SK-N-SH (cell line): ENCODE results near the gene SLFN14. TPM values are rescaled to one million over a fixed set of nuclear protein-coding genes. Genes with fewer than 3 reads are reported as not detected.
"Not testable (repeated sequence)": the region's sequence is repeated elsewhere in the genome, so short reads cannot be mapped to it uniquely, and the experiment has no call there.

Experiments
- CTCF ChIA-PET: fragments of 300-600, 350-600 bp; formaldehyde crosslinking; extraction: SDS; loops from one replicate; lab custom pipeline; 2021; lab: Yijun Ruan, JAX
- POLR2A ChIA-PET: fragments of 350-600 bp; sonication (Branson Sonifier 250); formaldehyde crosslinking; extraction: SDS; loops from one replicate; lab custom pipeline; 2020; ENCODE audit warnings: antibody characterized with exemption, inconsistent platforms; lab: Yijun Ruan, JAX
- DNase-seq: peaks from one replicate; pipeline ENCODE4 v3.0.0; 2012
- H2AFZ ChIP-seq: fragments of 200-600 bp; sonication (generic); 2 replicates; pipeline ENCODE4 v1.8.1; 2016; ENCODE audit warnings: antibody characterized with exemption, mild to moderate bottlenecking, low read depth
- H3F3A ChIP-seq: fragments of 200-600 bp; sonication (generic); replicated peaks from 2 replicates; pipeline ENCODE3; 2016; ENCODE audit warnings: antibody characterized with exemption, mild to moderate bottlenecking; ENCODE audit not compliant: insufficient read depth
- H3K27ac ChIP-seq, 2 experiments: fragments of 200-500 bp in 1 of 2; fragments of 200-600 bp in 1 of 2; sonication (Bioruptor generic) in 1 of 2; sonication (generic), shearing (Covaris generic) in 1 of 2; 2 replicates each; pipeline versions ENCODE4 v1.5.1 to v1.6.1; 2014 to 2016; ENCODE audit warnings: low read depth in 2 of 2, inconsistent platforms in 1 of 2, low read length in 1 of 2, mild to moderate bottlenecking in 1 of 2, mixed read lengths in 1 of 2
- H3K27me3 ChIP-seq: fragments of 200-600 bp; sonication (generic), shearing (Covaris generic); 2 replicates; pipeline ENCODE4 v1.6.1; 2016; ENCODE audit warnings: mixed run types; ENCODE audit not compliant: insufficient read depth
- H3K36me3 ChIP-seq, 2 experiments: fragments of 200-500 bp in 1 of 2; fragments of 200-600 bp in 1 of 2; sonication (Bioruptor generic) in 1 of 2; sonication (generic) in 1 of 2; replicated peaks in 1 of 2; 2 replicates each; pipeline versions ENCODE3 to v1.5.1; 2014 to 2016; ENCODE audit warnings: low read length in 1 of 2, mild to moderate bottlenecking in 1 of 2; ENCODE audit not compliant: insufficient read depth in 2 of 2, control insufficient read depth in 1 of 2
- H3K4me1 ChIP-seq, 2 experiments: fragments of 200-500 bp in 1 of 2; fragments of 200-600 bp in 1 of 2; sonication (Bioruptor generic) in 1 of 2; sonication (generic), shearing (Covaris generic) in 1 of 2; 2 replicates each; pipeline versions ENCODE4 v1.5.1 to v1.6.1; 2014 to 2016; ENCODE audit warnings: low read depth in 1 of 2, low read length in 1 of 2, mixed run types in 1 of 2; ENCODE audit not compliant: insufficient read depth in 2 of 2, control insufficient read depth in 1 of 2
- H3K4me2 ChIP-seq: fragments of 200-600 bp; sonication (generic), shearing (Covaris generic); 2 replicates; pipeline ENCODE4 v1.6.1; 2017; ENCODE audit warnings: mixed run types
- H3K4me3 ChIP-seq, 2 experiments: fragments of 200-500 bp in 1 of 2; fragments of 200-600 bp in 1 of 2; sonication (Bioruptor generic) in 1 of 2; sonication (generic), shearing (Covaris generic) in 1 of 2; 2 replicates each; pipeline versions ENCODE4 v1.5.1 to v1.8.1; 2014 to 2016; ENCODE audit warnings: low read depth in 2 of 2, inconsistent platforms in 1 of 2, low read length in 1 of 2, mild to moderate bottlenecking in 1 of 2, mixed read lengths in 1 of 2, moderate library complexity in 1 of 2
- H3K79me2 ChIP-seq: fragments of 200-600 bp; sonication (generic); 2 replicates; pipeline ENCODE4 v1.8.1; 2017; ENCODE audit warnings: mild to moderate bottlenecking; ENCODE audit not compliant: insufficient read depth
- H3K9ac ChIP-seq: fragments of 200-600 bp; sonication (generic); 2 replicates; pipeline ENCODE4 v1.6.1; 2017; ENCODE audit warnings: mixed run types
- H3K9me2 ChIP-seq: fragments of 200-600 bp; sonication (generic); 2 replicates; pipeline ENCODE4 v1.6.1; 2017; ENCODE audit warnings: mixed run types
- H3K9me3 ChIP-seq: fragments of 200-600 bp; sonication (generic); 2 replicates; pipeline ENCODE4 v1.6.1; 2017; ENCODE audit warnings: mixed run types, mild to moderate bottlenecking, moderate library complexity
- H4K20me1 ChIP-seq: fragments of 200-600 bp; sonication (generic); 2 replicates; pipeline ENCODE4 v1.6.1; 2017; ENCODE audit warnings: mild to moderate bottlenecking, mixed run types; ENCODE audit not compliant: insufficient read depth
- FOXM1 ChIP-seq: IDR thresholded peaks from 2 replicates; pipeline ENCODE4 v1.4.0; 2012; ENCODE audit warnings: low read depth, mild to moderate bottlenecking
- RCOR1 ChIP-seq: fragments of 150-350 bp; IDR thresholded peaks from 2 replicates; pipeline ENCODE4 v1.6.1; 2017; ENCODE audit warnings: antibody characterized with exemption, low read length
- RXRA ChIP-seq: IDR thresholded peaks from 2 replicates; pipeline ENCODE4 v1.4.0; 2012; ENCODE audit warnings: low read depth, mild to moderate bottlenecking, borderline replicate concordance
- WGBS: methylation state at CpG from one replicate; pipeline ENCODE4 v1.1.6; 2017; ENCODE audit warnings: low lambda C conversion rate; 5-methylcytosine and 5-hydroxymethylcytosine counted together
- polyA plus RNA-seq, 3 experiments: library from polyadenylated mRNA; depleted of rRNA; stranded (reverse); fragments of >200 nt; gene quantifications; 2 replicates each; pipeline ENCODE4 v1.2.3, GENCODE V29; 2012
- TF ChIP-seq, protein P1 (sequence below): fragments of 150-350 bp; IDR thresholded peaks from 2 replicates; pipeline ENCODE4 v1.6.1; 2016; ENCODE audit warnings: mild to moderate bottlenecking, low read depth, low read length
- TF ChIP-seq, protein P2 (sequence below): fragments of 200-600 bp; sonication (generic); IDR thresholded peaks from 2 replicates; pipeline ENCODE4 v1.6.1; 2017; ENCODE audit warnings: antibody characterized with exemption, mild to moderate bottlenecking, moderate library complexity
- TF ChIP-seq, protein P3 (sequence below): IDR thresholded peaks from 2 replicates; pipeline ENCODE4 v1.4.0; 2012; ENCODE audit warnings: low read depth

SLFN14 gene
- polyA plus RNA-seq, 1 of the 3 experiments (the other 2 are of a cell fraction): not detected

DNA sequence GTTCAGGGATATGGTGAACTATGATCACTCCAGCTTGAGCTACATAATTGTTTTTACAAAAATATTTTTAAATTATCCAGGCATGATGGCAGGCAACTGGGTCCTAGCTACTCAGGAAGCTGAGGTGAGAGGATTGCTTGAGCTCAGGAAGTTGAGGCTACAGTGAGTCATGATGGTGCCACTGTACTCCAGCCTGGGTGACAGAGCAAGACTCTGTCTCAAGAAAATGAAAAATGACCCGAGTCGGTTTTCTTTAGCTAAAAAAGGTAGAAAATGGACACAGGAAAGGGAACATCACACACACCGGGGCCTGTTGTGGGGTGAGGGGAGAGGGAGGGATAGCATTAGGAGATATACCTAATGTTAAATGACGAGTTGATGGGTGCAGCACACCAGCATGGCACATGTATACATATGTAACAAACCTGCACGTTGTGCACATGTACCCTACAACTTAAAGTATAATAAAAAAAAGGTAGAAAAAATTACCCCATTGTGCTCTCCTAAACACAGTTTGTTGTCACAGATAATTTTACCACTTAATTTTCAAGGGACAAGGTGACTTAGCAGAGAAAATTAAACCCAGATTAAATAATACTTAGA is 38.9 kb downstream of the SLFN14 start:
- H3K36me3 ChIP-seq, H2AFZ ChIP-seq, H3K9me2 ChIP-seq, DNase-seq, H3K9me3 ChIP-seq, H3K4me1 ChIP-seq, H3K27ac ChIP-seq, H4K20me1 ChIP-seq, H3K79me2 ChIP-seq, H3F3A ChIP-seq, H3K4me2 ChIP-seq, POLR2A ChIA-PET, H3K4me3 ChIP-seq, H3K9ac ChIP-seq: not testable (repeated sequence)
- 6% methylated on average over 5 of the region's 5 CpGs for WGBS
- CTCF ChIA-PET: interaction anchor here (1.1 to 1.5 kb wide), 3 partner anchors 18 to 242 kb away, joined by 3 to 5 read pairs (median 4); no protein-coding TSS in a partner anchor
- peaks cover 26% of the 10 kb centered on the region; the same call in 1 of the 2 replicates for H3K27me3 ChIP-seq

DNA sequence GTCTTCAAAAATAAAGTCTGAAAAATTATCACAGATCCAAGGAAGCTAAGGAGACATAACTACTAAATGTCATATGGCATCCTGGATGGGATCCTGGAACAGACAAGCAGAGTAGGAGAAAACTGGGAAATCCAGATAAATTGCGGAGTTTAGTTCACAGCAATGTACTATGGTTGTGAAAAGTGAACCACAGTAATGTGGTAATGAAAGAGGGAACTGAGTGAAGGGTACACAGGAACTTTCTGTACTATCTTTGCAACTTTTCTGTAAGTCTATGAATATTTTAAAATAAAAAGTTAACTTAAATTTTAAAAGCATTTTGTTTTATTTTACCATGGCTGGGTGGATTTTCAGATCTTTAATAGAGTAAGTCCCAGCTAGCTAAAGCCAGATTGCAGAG is 39.5 kb downstream of the SLFN14 start:
- DNase-seq: no peak
- H3K4me1 ChIP-seq: no peaks in the 10 kb centered on the region
- H3K27ac ChIP-seq: no peak overlapping the region
- H3K4me2 ChIP-seq: no peak overlapping the region
- H3F3A ChIP-seq: no peaks in the 10 kb centered on the region
- no peaks in the 10 kb centered on the region for H3K79me2 ChIP-seq
- H3K9me2 ChIP-seq: no peaks in the 10 kb centered on the region
- H3K36me3 ChIP-seq: no peaks in the 10 kb centered on the region
- CTCF ChIA-PET: interaction anchor here (0.6 to 1.5 kb wide), 5 partner anchors 12 to 1357 kb away, joined by 3 to 5 read pairs (median 4); no protein-coding TSS in a partner anchor
- H3K27me3 ChIP-seq: peaks cover 31% of the 10 kb centered on the region; the same call in 1 of the 2 replicates
- no peak overlapping the region for H3K4me3 ChIP-seq
- H4K20me1 ChIP-seq: no peaks in the 10 kb centered on the region
- TF ChIP-seq, protein P1, sequence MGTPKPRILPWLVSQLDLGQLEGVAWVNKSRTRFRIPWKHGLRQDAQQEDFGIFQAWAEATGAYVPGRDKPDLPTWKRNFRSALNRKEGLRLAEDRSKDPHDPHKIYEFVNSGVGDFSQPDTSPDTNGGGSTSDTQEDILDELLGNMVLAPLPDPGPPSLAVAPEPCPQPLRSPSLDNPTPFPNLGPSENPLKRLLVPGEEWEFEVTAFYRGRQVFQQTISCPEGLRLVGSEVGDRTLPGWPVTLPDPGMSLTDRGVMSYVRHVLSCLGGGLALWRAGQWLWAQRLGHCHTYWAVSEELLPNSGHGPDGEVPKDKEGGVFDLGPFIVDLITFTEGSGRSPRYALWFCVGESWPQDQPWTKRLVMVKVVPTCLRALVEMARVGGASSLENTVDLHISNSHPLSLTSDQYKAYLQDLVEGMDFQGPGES: no peak
- no peak for TF ChIP-seq RCOR1
- TF ChIP-seq, protein P2, sequence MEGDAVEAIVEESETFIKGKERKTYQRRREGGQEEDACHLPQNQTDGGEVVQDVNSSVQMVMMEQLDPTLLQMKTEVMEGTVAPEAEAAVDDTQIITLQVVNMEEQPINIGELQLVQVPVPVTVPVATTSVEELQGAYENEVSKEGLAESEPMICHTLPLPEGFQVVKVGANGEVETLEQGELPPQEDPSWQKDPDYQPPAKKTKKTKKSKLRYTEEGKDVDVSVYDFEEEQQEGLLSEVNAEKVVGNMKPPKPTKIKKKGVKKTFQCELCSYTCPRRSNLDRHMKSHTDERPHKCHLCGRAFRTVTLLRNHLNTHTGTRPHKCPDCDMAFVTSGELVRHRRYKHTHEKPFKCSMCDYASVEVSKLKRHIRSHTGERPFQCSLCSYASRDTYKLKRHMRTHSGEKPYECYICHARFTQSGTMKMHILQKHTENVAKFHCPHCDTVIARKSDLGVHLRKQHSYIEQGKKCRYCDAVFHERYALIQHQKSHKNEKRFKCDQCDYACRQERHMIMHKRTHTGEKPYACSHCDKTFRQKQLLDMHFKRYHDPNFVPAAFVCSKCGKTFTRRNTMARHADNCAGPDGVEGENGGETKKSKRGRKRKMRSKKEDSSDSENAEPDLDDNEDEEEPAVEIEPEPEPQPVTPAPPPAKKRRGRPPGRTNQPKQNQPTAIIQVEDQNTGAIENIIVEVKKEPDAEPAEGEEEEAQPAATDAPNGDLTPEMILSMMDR: no peak
- no peak for TF ChIP-seq RXRA
- TF ChIP-seq, protein P3, sequence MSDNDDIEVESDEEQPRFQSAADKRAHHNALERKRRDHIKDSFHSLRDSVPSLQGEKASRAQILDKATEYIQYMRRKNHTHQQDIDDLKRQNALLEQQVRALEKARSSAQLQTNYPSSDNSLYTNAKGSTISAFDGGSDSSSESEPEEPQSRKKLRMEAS: no peak
- POLR2A ChIA-PET: no interaction called here
- 10% methylated on average over 1 of the region's 1 CpG for WGBS
- no peaks in the 10 kb centered on the region for H3K9me3 ChIP-seq
- no peak overlapping the region for H2AFZ ChIP-seq
- H3K9ac ChIP-seq: no peak overlapping the region

DNA sequence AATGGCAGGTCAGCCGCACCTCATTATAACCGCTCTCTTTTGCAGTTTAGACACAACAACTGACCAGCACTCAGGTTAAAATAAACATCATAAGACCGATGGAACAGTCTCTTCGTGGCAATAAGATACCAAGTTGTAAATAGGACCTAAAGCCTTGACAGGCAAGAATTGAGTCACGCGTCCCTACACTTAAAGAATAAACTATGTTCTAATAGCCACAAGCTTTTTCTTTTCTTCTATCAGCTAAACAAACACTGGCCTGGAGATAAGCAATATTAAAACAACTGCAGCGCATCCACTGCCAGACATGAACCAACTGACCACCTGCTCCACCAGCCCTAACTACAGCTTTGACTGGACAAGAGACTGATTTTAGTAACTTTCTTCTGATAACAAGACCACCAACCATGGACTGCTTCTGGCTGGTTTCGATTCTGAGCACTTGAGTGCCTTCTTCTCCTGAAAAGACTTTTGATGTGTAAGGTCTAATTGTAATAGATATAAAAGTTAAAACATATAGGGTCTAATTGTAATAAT is 40.6 kb downstream of the SLFN14 start:
- Histone ChIP-seq H3K9me2 (no peaks in the 10 kb centered on the region), H3K4me3 (no peak overlapping the region), H3K9ac (no peak overlapping the region), H4K20me1 (no peaks in the 10 kb centered on the region), H3K9me3 (no peaks in the 10 kb centered on the region), H3K79me2 (no peaks in the 10 kb centered on the region), H3K4me2 (no peak overlapping the region), H2AFZ (no peak overlapping the region), H3K36me3 (no peaks in the 10 kb centered on the region), H3K4me1 (no peaks in the 10 kb centered on the region), H3F3A (no peaks in the 10 kb centered on the region), H3K27me3 (peaks cover 41% of the 10 kb centered on the region; the same call in 1 of the 2 replicates), H3K27ac (no peak overlapping the region)
- CTCF ChIA-PET: interaction anchor here (1.2 kb wide), 1 partner anchor 13 kb away, joined by 4 read pairs; no protein-coding TSS in a partner anchor
- 19% methylated on average over 8 of the region's 8 CpGs for WGBS
- TF ChIP-seq FOXM1: no peak
- no peak for DNase-seq
- POLR2A ChIA-PET: no interaction called here
